Measurements from ENCODE around the gene PBX1. TPM values are rescaled to one million over a fixed set of nuclear protein-coding genes. Genes with fewer than 3 reads are reported as not detected.
"Not testable (repeated sequence)": the region's sequence is repeated elsewhere in the genome, so short reads cannot be mapped to it uniquely, and the experiment has no call there.

The PBX1 gene
- polyA plus RNA-seq, 3 donors: 160 to 170 (median 165) TPM

- no peak for DNase-seq (ENCODE audit: extremely low read depth in 1 of 11, low read depth in 9 of 11, low spot score in 4 of 11)
Observed at GRCh38 chr1:164649146-164649545, 90.2 kb downstream of the PBX1 start.

GRCh38 chr1:164650531-164650930 lies 91.5 kb downstream of the PBX1 start:
- DNase-seq (ENCODE audit: extremely low read depth in 1 of 11, low read depth in 9 of 11, low spot score in 4 of 11): no peak

GRCh38 chr1:164651351-164651951 lies 92.5 kb downstream of the PBX1 start:
- peak in 1 of 11 donors; percentile 47 for DNase-seq (ENCODE audit: extremely low read depth in 1 of 11, low read depth in 9 of 11, low spot score in 4 of 11)

GRCh38 chr1:164652969-164653368 lies 94.0 kb downstream of the PBX1 start:
- not testable (repeated sequence) for DNase-seq (ENCODE audit: extremely low read depth in 1 of 11, low read depth in 9 of 11, low spot score in 4 of 11)

GRCh38 chr1:164653705-164654104 lies 94.7 kb downstream of the PBX1 start:
- no peak for DNase-seq (ENCODE audit: extremely low read depth in 1 of 11, low read depth in 9 of 11, low spot score in 4 of 11)

GRCh38 chr1:164654200-164654599 lies 95.2 kb downstream of the PBX1 start:
- DNase-seq (ENCODE audit: extremely low read depth in 1 of 11, low read depth in 9 of 11, low spot score in 4 of 11): no peak

GRCh38 chr1:164658864-164659263 lies 99.9 kb downstream of the PBX1 start:
- no peak for DNase-seq (ENCODE audit: extremely low read depth in 1 of 11, low read depth in 9 of 11, low spot score in 4 of 11)

GRCh38 chr1:164659621-164660411 lies 100.8 kb downstream of the PBX1 start:
- DNase-seq (ENCODE audit: extremely low read depth in 1 of 11, low read depth in 9 of 11, low spot score in 4 of 11): peak in 1 of 11 donors; percentile 64

- DNase-seq (ENCODE audit: extremely low read depth in 1 of 11, low read depth in 9 of 11, low spot score in 4 of 11): no peak
Observed at GRCh38 chr1:164660412-164660772, 101.4 kb downstream of the PBX1 start.

GRCh38 chr1:164660775-164661174 lies 101.8 kb downstream of the PBX1 start:
- no peak for DNase-seq (ENCODE audit: extremely low read depth in 1 of 11, low read depth in 9 of 11, low spot score in 4 of 11)

- DNase-seq (ENCODE audit: extremely low read depth in 1 of 11, low read depth in 9 of 11, low spot score in 4 of 11): no peak
Observed at GRCh38 chr1:164662462-164662861, 103.5 kb downstream of the PBX1 start.

GRCh38 chr1:164662955-164663354 lies 104.0 kb downstream of the PBX1 start:
- DNase-seq (ENCODE audit: extremely low read depth in 1 of 11, low read depth in 9 of 11, low spot score in 4 of 11): no peak

GRCh38 chr1:164664127-164664526 lies 105.1 kb downstream of the PBX1 start:
- no peak for DNase-seq (ENCODE audit: extremely low read depth in 1 of 11, low read depth in 9 of 11, low spot score in 4 of 11)

- no peak for DNase-seq (ENCODE audit: extremely low read depth in 1 of 11, low read depth in 9 of 11, low spot score in 4 of 11)
Observed at GRCh38 chr1:164667001-164667400, 108.0 kb downstream of the PBX1 start.

GRCh38 chr1:164667600-164667999 lies 108.6 kb downstream of the PBX1 start:
- DNase-seq (ENCODE audit: extremely low read depth in 1 of 11, low read depth in 9 of 11, low spot score in 4 of 11): no peak

GRCh38 chr1:164668491-164669400 lies 109.8 kb downstream of the PBX1 start:
- no peak for DNase-seq (ENCODE audit: extremely low read depth in 1 of 11, low read depth in 9 of 11, low spot score in 4 of 11)

GRCh38 chr1:164670026-164670425 lies 111.0 kb downstream of the PBX1 start:
- DNase-seq (ENCODE audit: extremely low read depth in 1 of 11, low read depth in 9 of 11, low spot score in 4 of 11): no peak

GRCh38 chr1:164670786-164671185 lies 111.8 kb downstream of the PBX1 start:
- no peak for DNase-seq (ENCODE audit: extremely low read depth in 1 of 11, low read depth in 9 of 11, low spot score in 4 of 11)

- no peak for DNase-seq (ENCODE audit: extremely low read depth in 1 of 11, low read depth in 9 of 11, low spot score in 4 of 11)
Observed at GRCh38 chr1:164671323-164671965, 112.5 kb downstream of the PBX1 start.

All from renal cortex interstitium (tissue), 11 donors.